GM12878 (cell line): ENCODE results near the gene FAM89B. TPM values are rescaled to one million over a fixed set of nuclear protein-coding genes. Genes with fewer than 3 reads are reported as not detected.

Experiments
- ATAC-seq: fragments of 200-7000 bp; cut with Tn5 transposase; 3 replicates; pipeline ENCODE4 v1.9.1; 2020; ENCODE audit warnings: mild to moderate bottlenecking, moderate library complexity
- BruUV-seq: library from RNA; stranded (reverse); fragments of 400-500 nt; replicated peaks from 2 replicates; lab custom pipeline; 2021; lab: Mats Ljungman, UMichigan
- CTCF ChIA-PET: fragments of 300-600 bp; sonication (Branson Sonifier 250); formaldehyde crosslinking; extraction: SDS; loops from one replicate; lab custom pipeline; 2021; ENCODE audit warnings: inconsistent platforms; lab: Yijun Ruan, JAX
- POLR2A ChIA-PET: fragments of 350-600 bp; formaldehyde crosslinking; extraction: SDS; loops from one replicate; lab custom pipeline; 2021; ENCODE audit warnings: inconsistent platforms; lab: Charles Lee
- RAD21 ChIA-PET: fragments of 300-600 bp; sonication (Branson Sonifier 250); formaldehyde crosslinking; loops from one replicate; lab custom pipeline; 2023; ENCODE audit warnings: antibody characterized with exemption; ENCODE audit not compliant: unreplicated experiment; lab: Charles Lee
- SMC1A ChIA-PET: fragments of 300-600 bp; sonication (Branson Sonifier 250); formaldehyde crosslinking; loops from one replicate; lab custom pipeline; 2023; ENCODE audit not compliant: unreplicated experiment, uncharacterized antibody; lab: Charles Lee
- DNase-seq: peaks from one replicate; pipeline ENCODE4 v3.0.0-alpha.2; 2011; ENCODE audit warnings: low read depth, low spot score
- FAIRE-seq: peaks from 3 replicates; lab custom pipeline; 2011; peaks lifted over from hg19 to GRCh38; lab: Jason Lieb, UNC
- H2AFZ ChIP-seq: 2 replicates; pipeline ENCODE4 v1.6.0; 2011; ENCODE audit warnings: low read depth, low read length, control low read depth; ENCODE audit not compliant: control insufficient read depth
- H3K27ac ChIP-seq: 2 replicates; pipeline ENCODE4 v1.5.1; 2011; ENCODE audit warnings: control low read depth; ENCODE audit not compliant: control insufficient read depth, insufficient read depth
- H3K27me3 ChIP-seq, 2 experiments: replicated peaks in 1 of 2; 2 replicates each; pipeline versions ENCODE4 v1.6.0 to v1.6.1; 2011; ENCODE audit warnings: low read length in 1 of 2; ENCODE audit not compliant: control insufficient read depth in 2 of 2, insufficient read depth in 2 of 2
- H3K36me3 ChIP-seq, 2 experiments: 2 replicates each; pipeline ENCODE4 v1.5.1; 2011; ENCODE audit warnings: low read length in 1 of 2; ENCODE audit not compliant: control insufficient read depth in 2 of 2, insufficient read depth in 2 of 2
- H3K4me1 ChIP-seq: 2 replicates; pipeline ENCODE4 v1.6.1; 2011; ENCODE audit warnings: mild to moderate bottlenecking, low read length, moderate library complexity, mixed read lengths; ENCODE audit not compliant: control insufficient read depth, insufficient read depth
- H3K4me2 ChIP-seq: 2 replicates; pipeline ENCODE4 v1.6.0; 2011; ENCODE audit warnings: control low read depth; ENCODE audit not compliant: control insufficient read depth, insufficient read depth
- H3K4me3 ChIP-seq: fragments of 200-600 bp; sonication (generic); 2 replicates; pipeline ENCODE4 v1.5.1; 2016
- H3K79me2 ChIP-seq: 2 replicates; pipeline ENCODE4 v1.6.0; 2011; ENCODE audit warnings: low read length; ENCODE audit not compliant: control insufficient read depth, insufficient read depth
- H3K9ac ChIP-seq: 2 replicates; pipeline ENCODE4 v1.8.0; 2011; ENCODE audit warnings: low read length, control low read depth, mixed read lengths; ENCODE audit not compliant: control insufficient read depth, insufficient read depth
- H3K9me3 ChIP-seq: replicated peaks from 3 replicates; pipeline ENCODE4 v1.5.1; 2011; ENCODE audit warnings: mild to moderate bottlenecking, low read length; ENCODE audit not compliant: control insufficient read depth, insufficient read depth
- H4K20me1 ChIP-seq: 2 replicates; pipeline ENCODE4 v1.6.0; 2011; ENCODE audit not compliant: control insufficient read depth, insufficient read depth
- ATF7 ChIP-seq: fragments of 450-650 bp; IDR thresholded peaks from 2 replicates; pipeline ENCODE4 v1.6.1; 2016; ENCODE audit warnings: low read depth, mild to moderate bottlenecking
- EGR1 ChIP-seq, 2 experiments: IDR thresholded peaks; 1 replicate in 1 of 2; 2 replicates in 1 of 2; pipeline ENCODE4 v1.6.1; 2011 to 2012; ENCODE audit warnings: low read depth in 2 of 2, low read length in 2 of 2, borderline replicate concordance in 1 of 2, mild to moderate bottlenecking in 1 of 2, moderate library complexity in 1 of 2
- JUND ChIP-seq: IDR thresholded peaks from 2 replicates; pipeline ENCODE4 v1.6.1; 2012; ENCODE audit warnings: low read depth, mild to moderate bottlenecking, low read length, improper control_type of control experiment, moderate library complexity
- LARP7 ChIP-seq: fragments of 450-650 bp; IDR thresholded peaks from 2 replicates; pipeline ENCODE4 v1.6.1; 2017; ENCODE audit warnings: mild to moderate bottlenecking
- MTA3 ChIP-seq: IDR thresholded peaks from 2 replicates; pipeline ENCODE4 v1.6.1; 2012; ENCODE audit warnings: low read length, inconsistent platforms, borderline replicate concordance
- MYB ChIP-seq: fragments of 150-350 bp; IDR thresholded peaks from 2 replicates; pipeline ENCODE4 v1.6.1; 2014; ENCODE audit warnings: mild to moderate bottlenecking, low read depth, low read length, borderline replicate concordance
- NFXL1 ChIP-seq: fragments of 450-650 bp; IDR thresholded peaks from 2 replicates; pipeline ENCODE4 v1.6.1; 2017; ENCODE audit warnings: antibody characterized with exemption, mild to moderate bottlenecking, borderline replicate concordance
- NR2C1 ChIP-seq: fragments of 450-650 bp; IDR thresholded peaks from 2 replicates; pipeline ENCODE4 v1.6.1; 2017; ENCODE audit warnings: antibody characterized with exemption, mild to moderate bottlenecking, moderate library complexity
- NR2C2 ChIP-seq: IDR thresholded peaks from 2 replicates; pipeline ENCODE4 v1.6.1; 2011; ENCODE audit warnings: borderline replicate concordance, low read depth; ENCODE audit not compliant: control insufficient read depth, insufficient read length
- PML ChIP-seq: IDR thresholded peaks from 2 replicates; pipeline ENCODE4 v1.6.1; 2012; ENCODE audit warnings: low read length, inconsistent platforms
- RAD51 ChIP-seq: fragments of 450-650 bp; IDR thresholded peaks from 2 replicates; pipeline ENCODE4 v1.6.1; 2016; ENCODE audit warnings: moderate library complexity, mild to moderate bottlenecking, inconsistent platforms
- RB1 ChIP-seq: fragments of 450-650 bp; formaldehyde crosslinking; IDR thresholded peaks from 2 replicates; pipeline ENCODE4 v1.6.1; 2017; ENCODE audit warnings: mild to moderate bottlenecking, borderline replicate concordance
- SP1 ChIP-seq: IDR thresholded peaks from one replicate; pipeline ENCODE4 v1.6.1; 2011; ENCODE audit warnings: low read depth, low read length
- TARDBP ChIP-seq: IDR thresholded peaks from 2 replicates; pipeline ENCODE4 v1.6.1; 2016; ENCODE audit warnings: borderline replicate concordance
- YBX1 ChIP-seq: fragments of 450-650 bp; IDR thresholded peaks from 2 replicates; pipeline ENCODE4 v1.6.1; 2016; ENCODE audit warnings: antibody characterized with exemption
- ZNF622 ChIP-seq: fragments of 450-650 bp; IDR thresholded peaks from 2 replicates; pipeline ENCODE4 v1.6.1; 2017; ENCODE audit warnings: mild to moderate bottlenecking, inconsistent platforms
- ZZZ3 ChIP-seq: IDR thresholded peaks from 2 replicates; pipeline ENCODE4 v1.6.1; 2011; ENCODE audit warnings: low read depth; ENCODE audit not compliant: control insufficient read depth, insufficient read length
- WGBS: methylation state at CpG from one replicate; pipeline ENCODE4 v1.1.6; 2016; ENCODE audit warnings: low lambda C conversion rate; ENCODE audit not compliant: insufficient replicate concordance, insufficient coverage; ENCODE audit errors: missing lambda C conversion rate; 5-methylcytosine and 5-hydroxymethylcytosine counted together
- in situ Hi-C: fragments of 300-500 bp; cut with MboI; formaldehyde crosslinking; loops from 9 replicates; pipeline ENCODE4 v1.14.3; 2018; ENCODE audit warnings: mixed read lengths
- intact Hi-C: fragments of 100-400 bp; cut with micrococcal nuclease; formaldehyde crosslinking; loops from one replicate; pipeline ENCODE4 v1.14.2; 2022; ENCODE audit not compliant: unreplicated experiment
- polyA plus RNA-seq, 11 experiments: library from polyadenylated mRNA; depleted of rRNA in 4 of 11; unstranded in 6 of 11; stranded (reverse) in 5 of 11; fragments of >200 nt; fragmentation: Nextera tagmentation in 4 of 11; fragmentation: Illumina TruSeq in 1 of 11; extraction: Ambion mirVana in 4 of 11; extraction: Trizol in 1 of 11; gene quantifications; 1 replicate in 1 of 11; 2 replicates in 10 of 11; pipeline versions ENCODE4 v1.2.1 to v1.2.3, GENCODE V29; 2011 to 2016; ENCODE audit warnings: inconsistent platforms in 2 of 11, missing spikeins in 2 of 11, low read depth in 1 of 11
- total RNA-seq, 4 experiments: library from RNA; depleted of rRNA in 3 of 4; stranded (reverse); fragments of >200 nt in 3 of 4; fragmentation: Illumina TruSeq in 1 of 4; extraction: Trizol in 1 of 4; gene quantifications; 2 replicates each; pipeline versions ENCODE4 v1.2.1 to v1.2.3, GENCODE V29; 2013 to 2021
- TF ChIP-seq, protein P1 (sequence below): IDR thresholded peaks from 2 replicates; pipeline ENCODE4 v1.6.1; 2011; ENCODE audit warnings: borderline replicate concordance, low read depth, mild to moderate bottlenecking, moderate library complexity, low read length; ENCODE audit not compliant: insufficient read depth, poor library complexity, severe bottlenecking
- TF ChIP-seq, protein P2 (sequence below): fragments of 450-650 bp; IDR thresholded peaks from 2 replicates; pipeline ENCODE4 v1.6.1; 2017; ENCODE audit warnings: low read depth, mild to moderate bottlenecking, moderate library complexity

Gene FAM89B
- total and polyA plus RNA-seq, 10 of the 15 experiments (the other 5 are each of a cell fraction or from before 2014, with no cell fraction given) = 0.34 to 36.7 (median 9.8) TPM

GRCh38 chr11:65615950-65616574 is 43.7 kb downstream of the FAM89B start:
- CTCF ChIA-PET = interaction anchor here (0.6 to 3.8 kb wide), 11 partner anchors 10 to 286 kb away, joined by 3 to 35 read pairs (median 6); partner anchors contain the start of genes FAM89B, SIPA1 and ZNRD2
- Histone ChIP-seq H4K20me1 (no peaks in the 10 kb centered on the region; the same call in 1 of the 2 replicates), H3K36me3 (peaks cover 17 to 21% of the 10 kb centered on the region in 2 experiments; a peak in 3 of 4 replicates), H3K4me1 (peaks cover 24% of the 10 kb centered on the region), H3K79me2 (peaks cover 72% of the 10 kb centered on the region), H3K9ac (peak overlapping the region; percentile 68), H2AFZ (no peak overlapping the region), H3K27ac (peak overlapping the region; percentile 64), H3K9me3 (no peaks in the 10 kb centered on the region), H3K27me3 (no peaks in the 10 kb centered on the region), H3K4me3 (peak overlapping the region; percentile 100), H3K4me2 (peak overlapping the region; percentile 94)
- SMC1A ChIA-PET = interaction anchor here (1.2 to 1.7 kb wide), 8 partner anchors 10 to 273 kb away, joined by 3 to 21 read pairs (median 6); partner anchors contain the start of genes CCDC85B, FIBP, SIPA1 and ZNRD2
- FAIRE-seq (no peak), DNase-seq (no peak), ATAC-seq (peak; percentile 11)
- in situ Hi-C loops (no loop called here), intact Hi-C loops (loop anchor here (1.0 to 2.0 kb wide), 5 partner anchors 23 to 75 kb away; partner anchors contain the start of genes SIPA1 and ZNRD2)
- WGBS = 14% methylated on average over 22 of the region's 50 CpGs
- BruUV-seq = no TSS peak
- POLR2A ChIA-PET = interaction anchor here (0.5 to 5.0 kb wide), 19 partner anchors 11 to 327 kb away, joined by 3 to 41 read pairs (median 6); partner anchors contain the start of genes C11orf68, EHBP1L1, FAM89B and MUS81
- RAD21 ChIA-PET = interaction anchor here (0.7 to 4.0 kb wide), 15 partner anchors 16 to 283 kb away, joined by 3 to 36 read pairs (median 5); partner anchors contain the start of genes DPF2, EHBP1L1, FAM89B and KAT5
- no peak for TF ChIP-seq MYB
- no peak for TF ChIP-seq ZNF622
- TF ChIP-seq, protein P1, sequence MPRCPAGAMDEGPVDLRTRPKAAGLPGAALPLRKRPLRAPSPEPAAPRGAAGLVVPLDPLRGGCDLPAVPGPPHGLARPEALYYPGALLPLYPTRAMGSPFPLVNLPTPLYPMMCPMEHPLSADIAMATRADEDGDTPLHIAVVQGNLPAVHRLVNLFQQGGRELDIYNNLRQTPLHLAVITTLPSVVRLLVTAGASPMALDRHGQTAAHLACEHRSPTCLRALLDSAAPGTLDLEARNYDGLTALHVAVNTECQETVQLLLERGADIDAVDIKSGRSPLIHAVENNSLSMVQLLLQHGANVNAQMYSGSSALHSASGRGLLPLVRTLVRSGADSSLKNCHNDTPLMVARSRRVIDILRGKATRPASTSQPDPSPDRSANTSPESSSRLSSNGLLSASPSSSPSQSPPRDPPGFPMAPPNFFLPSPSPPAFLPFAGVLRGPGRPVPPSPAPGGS = no peak
- no peak for TF ChIP-seq NFXL1
- TF ChIP-seq RAD51 = no peak
- TF ChIP-seq ZZZ3 = no peak
- no peak for TF ChIP-seq TARDBP
- TF ChIP-seq LARP7 = peak; percentile 73
- TF ChIP-seq EGR1 (IDR thresholded peaks at IDR 0.05; ENCODE audit: borderline replicate concordance in 1 of 2, low read depth in 2 of 2, low read length in 2 of 2) = peak in 1 of 2 experiments; percentile 63; a peak in 1 of 3 replicates
- TF ChIP-seq SP1 = no peak
- TF ChIP-seq NR2C2 = no peak
- no peak for TF ChIP-seq MTA3
- no peak for TF ChIP-seq RB1
- TF ChIP-seq NR2C1 = no peak
- no peak for TF ChIP-seq YBX1
- TF ChIP-seq, protein P2, sequence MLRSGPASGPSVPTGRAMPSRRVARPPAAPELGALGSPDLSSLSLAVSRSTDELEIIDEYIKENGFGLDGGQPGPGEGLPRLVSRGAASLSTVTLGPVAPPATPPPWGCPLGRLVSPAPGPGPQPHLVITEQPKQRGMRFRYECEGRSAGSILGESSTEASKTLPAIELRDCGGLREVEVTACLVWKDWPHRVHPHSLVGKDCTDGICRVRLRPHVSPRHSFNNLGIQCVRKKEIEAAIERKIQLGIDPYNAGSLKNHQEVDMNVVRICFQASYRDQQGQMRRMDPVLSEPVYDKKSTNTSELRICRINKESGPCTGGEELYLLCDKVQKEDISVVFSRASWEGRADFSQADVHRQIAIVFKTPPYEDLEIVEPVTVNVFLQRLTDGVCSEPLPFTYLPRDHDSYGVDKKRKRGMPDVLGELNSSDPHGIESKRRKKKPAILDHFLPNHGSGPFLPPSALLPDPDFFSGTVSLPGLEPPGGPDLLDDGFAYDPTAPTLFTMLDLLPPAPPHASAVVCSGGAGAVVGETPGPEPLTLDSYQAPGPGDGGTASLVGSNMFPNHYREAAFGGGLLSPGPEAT = no peak
- no peak for TF ChIP-seq JUND
- TF ChIP-seq ATF7 = no peak
- TF ChIP-seq PML = no peak
